Astrocyte (in vitro differentiated cells and primary cell): ENCODE data around the gene XYLT1.

Source experiments
- CTCF ChIP-seq: IDR thresholded peaks from 2 replicates; pipeline ENCODE4 v1.5.1; 2011; ENCODE audit warnings: low read depth, mild to moderate bottlenecking, inconsistent platforms, low read length, moderate library complexity; ENCODE audit not compliant: insufficient read depth
- EZH2 ChIP-seq: IDR thresholded peaks from 2 replicates; pipeline ENCODE4 v1.6.1; 2012; ENCODE audit warnings: mild to moderate bottlenecking, low read length, inconsistent platforms; ENCODE audit not compliant: insufficient read depth

DNA sequence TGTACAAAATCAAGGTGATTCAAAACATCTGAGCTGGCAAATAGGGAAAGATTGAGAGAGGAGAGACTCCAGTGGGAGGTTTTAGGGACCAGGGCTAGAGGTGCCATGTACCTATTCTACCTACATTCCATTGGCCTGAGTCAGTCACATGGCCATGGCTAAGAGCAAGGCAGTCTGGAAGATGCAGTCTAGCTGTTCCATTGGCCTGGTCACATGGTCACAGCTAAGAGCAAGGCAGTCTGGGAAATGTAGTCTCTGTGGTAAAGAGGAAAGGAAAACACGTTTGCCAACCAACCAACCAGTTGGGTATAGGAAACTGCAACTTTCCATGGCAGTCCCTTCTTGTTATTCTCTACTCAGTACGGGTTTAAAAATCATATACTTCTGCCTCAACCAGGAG lies 369.1 kb downstream of the XYLT1 start:
- TF ChIP-seq CTCF (no peak), EZH2 (no peak)
